KMS-11 (cell line): ENCODE results near the gene PDE4D.

Experiments used
- H2AFZ ChIP-seq: fragments of 200-600 bp; sonication (generic); 2 replicates; pipeline ENCODE4 v1.6.1; 2016; ENCODE audit warnings: antibody characterized with exemption, mixed run types, low read depth
- H3K27ac ChIP-seq: fragments of 200-600 bp; sonication (generic); 2 replicates; pipeline ENCODE4 v1.6.1; 2016; ENCODE audit warnings: mild to moderate bottlenecking, mixed run types
- H3K27me3 ChIP-seq: fragments of 200-600 bp; sonication (generic); 2 replicates; pipeline ENCODE4 v1.6.1; 2017; ENCODE audit warnings: mild to moderate bottlenecking, low read depth, mixed run types, moderate library complexity; ENCODE audit not compliant: insufficient read depth
- H3K36me3 ChIP-seq: fragments of 200-600 bp; sonication (generic); 2 replicates; pipeline ENCODE4 v1.6.1; 2017; ENCODE audit warnings: mild to moderate bottlenecking, mixed run types; ENCODE audit not compliant: insufficient read depth
- H3K4me1 ChIP-seq: fragments of 200-600 bp; sonication (generic); 2 replicates; pipeline ENCODE4 v1.6.1; 2016; ENCODE audit warnings: mild to moderate bottlenecking, low read depth, mixed run types; ENCODE audit not compliant: poor library complexity, severe bottlenecking
- H3K4me2 ChIP-seq: fragments of 200-600 bp; sonication (generic); 2 replicates; pipeline ENCODE4 v1.7.0; 2016; ENCODE audit warnings: mild to moderate bottlenecking, mixed run types
- H3K4me3 ChIP-seq: fragments of 200-600 bp; sonication (generic); IDR thresholded peaks from 2 replicates; pipeline ENCODE4 v1.6.1; 2017; ENCODE audit warnings: low read depth, low read length, mixed read lengths; ENCODE audit not compliant: insufficient read depth
- H3K79me2 ChIP-seq: fragments of 200-600 bp; sonication (generic); 2 replicates; pipeline ENCODE4 v1.6.1; 2016; ENCODE audit warnings: low read depth, mixed run types; ENCODE audit not compliant: insufficient read depth
- H3K9ac ChIP-seq: fragments of 200-600 bp; sonication (generic); 2 replicates; pipeline ENCODE4 v1.6.1; 2016; ENCODE audit warnings: mild to moderate bottlenecking, mixed run types
- H4K20me1 ChIP-seq: fragments of 200-600 bp; sonication (generic); 2 replicates; pipeline ENCODE4 v1.6.1; 2016; ENCODE audit warnings: mild to moderate bottlenecking, mixed run types; ENCODE audit not compliant: insufficient read depth
- TF ChIP-seq, protein P1 (sequence below): fragments of 200-600 bp; sonication (generic); conservative IDR thresholded peaks from 2 replicates; pipeline ENCODE4 v1.6.1; 2017; ENCODE audit warnings: low read depth, mild to moderate bottlenecking, antibody characterized with exemption, low read length, moderate library complexity, mixed read lengths

Gene PDE4D

DNA sequence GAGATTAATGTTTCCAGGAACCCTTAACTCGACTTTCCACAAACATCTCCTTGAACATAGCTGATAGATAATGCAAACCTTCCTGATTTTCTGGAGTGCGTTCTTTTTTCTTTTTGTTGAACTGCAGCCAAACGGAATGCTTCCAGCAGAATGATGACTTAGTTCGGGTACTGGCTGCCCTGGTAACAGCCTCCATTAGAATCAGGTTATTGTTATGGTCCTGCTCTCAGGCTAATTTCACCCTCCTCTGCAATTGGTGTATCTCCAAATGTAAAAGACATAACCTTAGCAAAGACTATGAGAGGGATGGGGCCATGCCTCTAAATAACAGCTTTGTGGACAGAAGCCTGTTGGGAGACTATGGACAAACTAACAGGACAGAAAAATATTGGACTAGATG lies 116.5 kb downstream of the PDE4D start:
- TF ChIP-seq, protein P1, sequence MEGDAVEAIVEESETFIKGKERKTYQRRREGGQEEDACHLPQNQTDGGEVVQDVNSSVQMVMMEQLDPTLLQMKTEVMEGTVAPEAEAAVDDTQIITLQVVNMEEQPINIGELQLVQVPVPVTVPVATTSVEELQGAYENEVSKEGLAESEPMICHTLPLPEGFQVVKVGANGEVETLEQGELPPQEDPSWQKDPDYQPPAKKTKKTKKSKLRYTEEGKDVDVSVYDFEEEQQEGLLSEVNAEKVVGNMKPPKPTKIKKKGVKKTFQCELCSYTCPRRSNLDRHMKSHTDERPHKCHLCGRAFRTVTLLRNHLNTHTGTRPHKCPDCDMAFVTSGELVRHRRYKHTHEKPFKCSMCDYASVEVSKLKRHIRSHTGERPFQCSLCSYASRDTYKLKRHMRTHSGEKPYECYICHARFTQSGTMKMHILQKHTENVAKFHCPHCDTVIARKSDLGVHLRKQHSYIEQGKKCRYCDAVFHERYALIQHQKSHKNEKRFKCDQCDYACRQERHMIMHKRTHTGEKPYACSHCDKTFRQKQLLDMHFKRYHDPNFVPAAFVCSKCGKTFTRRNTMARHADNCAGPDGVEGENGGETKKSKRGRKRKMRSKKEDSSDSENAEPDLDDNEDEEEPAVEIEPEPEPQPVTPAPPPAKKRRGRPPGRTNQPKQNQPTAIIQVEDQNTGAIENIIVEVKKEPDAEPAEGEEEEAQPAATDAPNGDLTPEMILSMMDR, result no peak
- Histone ChIP-seq H3K4me2 (no peak overlapping the region), H3K79me2 (no peaks in the 10 kb centered on the region), H3K4me3 (no peak overlapping the region), H3K36me3 (no peaks in the 10 kb centered on the region), H4K20me1 (no peaks in the 10 kb centered on the region), H2AFZ (no peak overlapping the region), H3K4me1 (no peaks in the 10 kb centered on the region), H3K27me3 (no peaks in the 10 kb centered on the region), H3K27ac (no peak overlapping the region), H3K9ac (no peak overlapping the region)

DNA sequence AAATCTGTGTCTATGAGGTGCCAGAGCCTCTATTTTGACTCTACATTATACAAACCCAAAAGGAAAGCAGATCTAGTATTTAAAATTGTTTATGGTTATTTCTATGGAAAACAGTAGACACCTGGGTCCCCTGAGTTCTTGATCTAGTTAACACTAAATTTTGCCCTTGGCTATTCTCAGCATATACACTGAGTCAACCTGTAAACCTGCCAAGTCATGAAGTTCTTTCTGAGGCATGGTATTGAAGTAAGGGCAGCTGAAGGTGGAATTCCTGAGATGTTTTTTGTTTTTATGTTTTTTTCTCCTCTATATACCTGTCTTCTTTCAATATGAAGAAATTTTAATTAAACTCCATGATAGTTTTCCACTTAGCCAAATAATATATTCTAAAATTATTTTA lies 120.2 kb downstream of the PDE4D start:
- Histone ChIP-seq H3K79me2 (no peaks in the 10 kb centered on the region), H3K4me1 (no peaks in the 10 kb centered on the region), H3K4me2 (no peak overlapping the region), H3K36me3 (no peaks in the 10 kb centered on the region), H3K27ac (no peak overlapping the region), H2AFZ (no peak overlapping the region), H4K20me1 (no peaks in the 10 kb centered on the region), H3K9ac (no peak overlapping the region), H3K4me3 (no peak overlapping the region), H3K27me3 (no peaks in the 10 kb centered on the region)
- TF ChIP-seq, protein P1, result no peak

DNA sequence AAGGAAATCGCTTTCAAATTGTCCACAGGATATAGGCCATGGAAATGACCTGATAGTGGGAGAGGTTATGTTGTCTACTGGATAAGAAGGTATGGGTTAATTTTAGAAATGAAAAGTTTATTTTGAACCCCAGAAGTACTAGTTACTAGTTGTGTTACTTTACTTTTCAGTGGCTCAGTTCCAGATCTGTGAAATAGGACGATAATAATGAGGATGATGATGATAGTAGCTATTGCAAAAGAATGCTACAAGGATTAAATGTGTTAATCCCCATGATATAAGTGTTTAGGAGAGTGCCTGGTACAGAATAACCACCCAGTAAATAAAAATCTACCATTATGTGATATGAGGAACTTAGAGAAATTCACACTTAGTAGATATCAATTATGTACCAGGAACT lies 120.8 kb downstream of the PDE4D start:
- Histone ChIP-seq H4K20me1 (no peaks in the 10 kb centered on the region), H2AFZ (no peak overlapping the region), H3K27ac (no peak overlapping the region), H3K9ac (no peak overlapping the region), H3K4me1 (no peaks in the 10 kb centered on the region), H3K79me2 (no peaks in the 10 kb centered on the region), H3K4me2 (no peak overlapping the region), H3K27me3 (no peaks in the 10 kb centered on the region), H3K4me3 (no peak overlapping the region), H3K36me3 (no peaks in the 10 kb centered on the region)
- TF ChIP-seq, protein P1, result no peak

DNA sequence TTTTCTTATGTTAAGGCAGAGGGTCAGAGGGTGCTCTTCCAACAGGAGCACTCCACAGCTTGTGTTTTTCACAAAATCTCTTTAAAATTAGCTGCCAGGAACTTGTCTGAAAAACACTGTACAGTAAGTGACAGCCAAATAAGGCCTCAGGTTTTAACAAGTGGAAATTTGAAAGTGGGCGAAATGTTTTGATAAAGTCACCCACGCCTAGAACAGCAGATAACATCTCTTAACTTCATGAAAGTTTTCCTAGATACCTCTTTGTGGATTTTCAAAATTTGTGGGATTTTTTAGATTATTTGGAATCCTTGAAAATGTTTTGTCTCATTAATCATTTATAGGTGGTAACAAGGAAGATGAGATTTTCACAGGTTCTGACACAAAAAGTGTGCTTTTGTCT lies 121.3 kb downstream of the PDE4D start:
- Histone ChIP-seq H4K20me1 (no peaks in the 10 kb centered on the region), H3K4me3 (no peak overlapping the region), H3K27me3 (no peaks in the 10 kb centered on the region), H3K9ac (no peak overlapping the region), H3K4me2 (no peak overlapping the region), H3K79me2 (no peaks in the 10 kb centered on the region), H3K27ac (no peak overlapping the region), H3K36me3 (no peaks in the 10 kb centered on the region), H3K4me1 (no peaks in the 10 kb centered on the region), H2AFZ (no peak overlapping the region)
- TF ChIP-seq, protein P1, result no peak

DNA sequence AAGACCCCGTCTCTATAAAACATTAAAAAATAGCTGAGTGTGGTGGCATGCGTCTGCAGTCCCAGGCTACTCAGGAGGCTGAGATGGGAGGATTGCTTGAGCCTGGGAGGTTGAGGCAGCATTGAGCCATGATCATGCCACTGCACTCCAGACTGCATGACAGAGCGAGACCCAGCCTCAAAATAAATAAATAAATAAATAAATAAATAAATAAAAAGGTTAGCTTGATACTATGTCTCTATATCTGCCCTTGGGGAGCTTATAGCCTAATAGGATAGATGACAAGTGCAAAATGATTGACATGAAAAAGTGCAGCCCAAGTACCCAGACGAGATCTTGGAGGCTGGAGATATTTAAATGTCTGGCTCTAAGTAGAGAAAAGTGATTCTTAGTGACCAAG lies 122.6 kb downstream of the PDE4D start:
- Histone ChIP-seq H3K4me2 (no peak overlapping the region), H3K79me2 (no peaks in the 10 kb centered on the region), H3K9ac (no peak overlapping the region), H3K4me3 (no peak overlapping the region), H2AFZ (no peak overlapping the region), H4K20me1 (no peaks in the 10 kb centered on the region), H3K27me3 (no peaks in the 10 kb centered on the region), H3K4me1 (no peaks in the 10 kb centered on the region), H3K36me3 (no peaks in the 10 kb centered on the region), H3K27ac (no peak overlapping the region)
- TF ChIP-seq, protein P1, result no peak
